PC-3 (cell line): ENCODE data around the gene HOXA10.

Experiments used
- CTCF ChIP-seq: fragments of 300-600 bp; sonication (generic); conservative IDR thresholded peaks from 2 replicates; pipeline ENCODE4 v1.5.1; 2017; ENCODE audit warnings: antibody characterized with exemption, low read depth, mild to moderate bottlenecking, low read length
- EZH2 ChIP-seq: fragments of 300-600 bp; sonication (generic); IDR thresholded peaks from one replicate; pipeline ENCODE4 v1.6.1; 2017; ENCODE audit warnings: antibody characterized with exemption, mild to moderate bottlenecking, low read length; ENCODE audit not compliant: unreplicated experiment

- TF ChIP-seq CTCF, result no peak
- no peak for TF ChIP-seq EZH2
These were observed 47.4 kb downstream of the HOXA10 start for GRCh38 chr7:27126596-27127327.
